AG10803 (cell line): ENCODE data around the gene UBASH3B.
"Not testable (repeated sequence)": the region's sequence is repeated elsewhere in the genome, so short reads cannot be mapped to it uniquely, and the experiment has no call there.

Experiments used
- DNase-seq: peaks from one replicate; pipeline ENCODE4 v3.0.0; 2010; ENCODE audit warnings: low read depth
- H3K4me3 ChIP-seq: 2 replicates; pipeline ENCODE4 v1.5.1; 2011; ENCODE audit warnings: mild to moderate bottlenecking, low read length, control low read depth
- CTCF ChIP-seq: conservative IDR thresholded peaks from 2 replicates; pipeline ENCODE4 v1.5.1; 2011; ENCODE audit warnings: mild to moderate bottlenecking, low read length, control low read depth, inconsistent platforms

The UBASH3B gene

GRCh38 chr11:122729139-122729538 lies 73.6 kb downstream of the UBASH3B start:
- TF ChIP-seq CTCF = no peak
- no peak overlapping the region for H3K4me3 ChIP-seq
- DNase-seq = no peak

DNA sequence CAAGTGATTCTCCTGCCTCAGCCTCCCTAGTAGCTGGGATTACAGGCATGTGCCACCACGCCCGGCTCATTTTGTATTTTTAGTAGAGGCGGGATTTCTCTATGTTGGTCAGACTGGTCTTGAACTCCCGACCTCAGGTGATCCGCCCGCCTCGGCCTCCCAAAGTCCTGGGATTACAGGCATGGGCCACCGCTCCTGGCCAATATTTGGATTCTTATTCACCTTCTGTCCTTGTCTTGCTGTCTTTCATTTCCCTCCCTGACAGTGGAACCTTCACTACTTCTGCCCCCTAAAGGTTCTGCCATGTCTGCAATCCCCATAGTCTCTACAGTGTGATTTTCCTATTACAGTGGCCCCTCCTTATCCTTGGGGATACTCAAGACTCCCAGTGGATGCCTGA lies 75.2 kb downstream of the UBASH3B start:
- not testable (repeated sequence) for DNase-seq, H3K4me3 ChIP-seq

DNA sequence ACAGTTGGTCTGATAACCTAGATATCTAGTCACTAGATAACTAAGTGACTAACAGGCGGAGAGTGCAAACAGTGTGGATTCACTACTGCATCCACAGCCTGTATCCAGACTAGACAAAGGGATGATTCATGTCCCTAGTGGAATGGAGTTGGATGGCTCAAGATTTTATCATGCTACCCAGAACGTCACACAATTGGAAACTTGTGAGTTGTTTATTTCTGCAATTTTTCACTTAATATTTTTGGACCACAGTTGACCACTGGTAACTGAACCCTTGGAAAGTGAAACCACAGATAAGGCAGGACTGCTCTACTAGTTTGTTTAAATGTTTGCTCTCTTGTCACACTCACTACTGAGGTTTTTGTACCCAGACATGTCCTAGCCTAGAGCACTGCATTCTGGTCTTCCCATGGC lies 76.0 kb downstream of the UBASH3B start:
- H3K4me3 ChIP-seq = no peak overlapping the region
- DNase-seq = peak; percentile 71
- TF ChIP-seq CTCF = no peak

DNA sequence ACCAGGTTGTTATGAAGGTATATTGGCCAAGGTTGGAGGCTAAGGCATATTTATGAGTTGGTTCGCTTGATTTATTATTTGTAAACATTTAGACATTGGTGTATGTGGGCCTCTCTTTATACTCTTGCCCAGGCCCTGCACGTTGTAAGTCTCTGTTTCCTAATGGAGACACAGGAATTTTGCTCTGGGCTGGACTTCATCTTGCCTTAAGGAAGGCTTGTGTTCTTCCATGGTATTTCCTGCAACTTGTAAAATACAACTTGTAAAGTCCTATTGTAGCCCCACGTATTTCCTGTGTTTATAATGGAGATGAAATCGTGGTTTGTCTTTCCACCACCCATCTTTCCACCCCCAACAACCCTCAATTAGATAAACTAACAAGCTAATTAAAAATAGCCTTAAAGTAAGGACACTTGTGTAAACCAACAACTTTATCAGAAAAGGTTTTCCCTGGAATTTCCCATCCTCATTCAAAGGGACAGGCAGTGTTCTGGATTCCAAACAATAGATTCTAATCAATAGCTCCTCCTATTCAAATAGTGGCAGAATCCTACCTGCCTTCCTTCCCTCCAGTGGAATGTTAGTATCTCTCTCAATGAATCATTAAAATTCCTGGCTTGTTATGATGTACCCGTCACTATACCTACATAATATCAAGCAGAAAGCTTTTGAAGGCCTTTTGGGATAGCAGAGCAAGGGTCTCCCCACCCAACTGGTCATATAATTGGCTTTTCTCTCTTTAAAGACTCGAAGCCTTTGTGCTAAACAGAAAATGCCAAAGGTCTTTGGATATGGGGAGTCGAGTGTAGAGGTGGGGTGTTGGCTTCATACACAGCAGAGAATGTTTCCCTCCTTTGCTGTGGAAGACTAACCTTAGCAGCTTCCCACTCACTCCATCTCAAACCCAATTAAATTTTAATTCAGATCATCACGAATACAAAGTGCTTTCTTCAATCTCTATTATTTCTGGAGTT lies 77.1 kb downstream of the UBASH3B start:
- no peak for TF ChIP-seq CTCF
- no peak overlapping the region for H3K4me3 ChIP-seq

DNA sequence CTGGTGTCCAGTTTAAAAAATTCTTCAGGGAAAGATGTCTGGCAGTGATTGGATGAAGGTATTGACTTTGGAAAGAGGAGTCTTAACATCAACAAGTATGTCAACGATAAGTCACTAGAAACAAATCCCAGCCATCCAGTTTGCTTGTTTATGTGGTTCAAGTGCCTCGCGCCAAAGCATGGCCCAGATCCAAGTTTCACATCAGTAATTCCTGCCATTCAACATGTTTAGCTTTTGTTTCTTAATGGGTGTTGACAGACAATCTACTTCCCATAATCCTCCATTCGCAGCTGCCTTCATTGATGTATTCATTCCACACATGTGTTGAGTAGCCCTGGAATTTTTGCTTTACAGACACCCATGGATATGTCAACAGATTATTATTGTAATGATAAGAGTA lies 77.8 kb downstream of the UBASH3B start:
- no peak overlapping the region for H3K4me3 ChIP-seq
- DNase-seq = peak; percentile 44
- TF ChIP-seq CTCF = no peak

More for the DNA sequence above, 77.1 kb downstream of the UBASH3B start:
- no peak for DNase-seq

DNA sequence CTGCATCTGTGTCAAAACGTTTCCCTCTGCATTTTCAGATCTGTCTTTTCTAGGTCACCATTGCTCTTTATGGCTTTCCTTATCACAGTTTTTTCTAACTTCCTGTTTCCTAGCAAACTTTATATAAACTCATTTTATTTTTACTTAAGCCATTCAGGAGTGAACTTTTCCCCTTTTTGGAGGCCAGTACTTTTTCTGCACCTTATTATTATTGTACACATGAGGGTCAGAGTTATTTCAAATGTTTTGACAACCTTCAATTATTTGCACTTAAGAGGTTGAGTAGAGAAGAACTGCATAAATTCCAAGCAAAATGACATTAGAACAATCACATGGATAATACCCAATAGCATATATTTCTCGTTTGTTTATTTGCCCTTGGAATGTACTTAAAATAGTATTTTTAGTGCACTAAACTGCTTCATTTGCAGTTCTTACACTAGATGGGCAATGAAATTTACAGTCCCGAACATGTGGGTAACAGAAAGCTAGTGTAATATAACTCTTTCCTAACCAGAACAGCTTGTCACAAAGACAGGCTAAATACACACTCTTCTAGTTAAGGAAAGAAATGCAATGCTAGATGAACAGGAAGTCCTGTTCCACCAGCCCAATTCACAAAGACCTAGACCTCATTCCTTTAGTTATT lies 79.5 kb downstream of the UBASH3B start:
- no peak for DNase-seq
- H3K4me3 ChIP-seq = no peak overlapping the region
- no peak for TF ChIP-seq CTCF

DNA sequence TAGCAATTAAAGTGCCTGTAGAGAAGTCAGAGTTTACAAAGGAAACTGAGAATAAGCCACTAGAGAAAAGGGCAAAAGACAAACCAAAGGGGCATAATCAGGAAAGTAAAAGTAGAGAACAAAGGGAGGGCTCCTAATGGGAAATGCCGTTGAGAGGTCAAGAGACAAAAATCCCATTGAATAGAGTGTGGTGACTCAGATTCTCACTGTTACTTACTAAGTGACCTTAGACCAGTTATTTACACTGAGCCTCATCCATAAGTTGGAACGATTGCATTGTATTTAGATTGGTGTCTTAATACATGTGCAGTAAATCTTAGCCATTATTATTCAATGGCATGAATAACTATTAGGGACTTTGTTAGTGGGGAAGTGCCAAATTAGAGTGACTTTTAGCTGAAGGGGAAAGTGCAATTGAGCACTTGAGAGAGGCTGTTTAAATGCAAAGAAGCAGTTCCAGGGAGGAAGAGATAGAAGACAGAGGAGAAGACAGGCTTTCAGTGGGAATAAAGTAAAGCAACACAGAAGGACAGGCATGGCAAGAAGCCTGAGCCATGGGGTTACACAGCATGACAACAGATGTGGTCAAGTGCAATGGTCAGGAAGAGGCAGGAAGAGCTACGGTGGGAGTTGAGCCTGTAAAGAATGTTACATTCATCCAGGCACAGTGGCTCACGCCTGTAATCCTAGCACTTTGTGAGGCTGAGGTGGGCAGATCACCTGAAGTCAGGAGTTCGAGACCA lies 82.6 kb downstream of the UBASH3B start:
- TF ChIP-seq CTCF = no peak

More for the DNA sequence above, 82.6 kb downstream of the UBASH3B start:
- DNase-seq = peak; percentile 44
- H3K4me3 ChIP-seq = no peak overlapping the region
